NCI-H2196 treated with DMSO at 0.1 percent for 48 hours (cell line): ENCODE measurements around the gene FOXRED1.

Source experiments
- DNase-seq: peaks from one replicate; lab custom pipeline; 2025; ENCODE audit not compliant: unreplicated experiment; lab: John Stamatoyannopoulos, UW

The FOXRED1 gene

DNA sequence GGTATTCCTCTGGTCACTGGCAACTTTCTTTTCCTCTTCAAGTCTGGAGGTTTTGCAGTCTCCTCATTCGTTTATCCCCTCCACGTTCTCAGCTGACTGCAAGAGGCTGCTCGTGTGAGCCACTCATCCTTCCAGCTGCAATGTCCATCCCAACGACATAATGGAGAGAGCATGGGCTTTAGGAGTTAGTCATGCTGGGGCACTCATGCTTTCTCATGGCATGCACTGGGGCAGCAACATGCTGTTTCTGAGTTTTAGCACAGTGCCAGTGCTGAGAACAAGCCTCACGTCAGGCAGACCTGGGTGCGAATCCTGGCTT, 42.0 kb downstream of the FOXRED1 start:
- no peak for DNase-seq

DNA sequence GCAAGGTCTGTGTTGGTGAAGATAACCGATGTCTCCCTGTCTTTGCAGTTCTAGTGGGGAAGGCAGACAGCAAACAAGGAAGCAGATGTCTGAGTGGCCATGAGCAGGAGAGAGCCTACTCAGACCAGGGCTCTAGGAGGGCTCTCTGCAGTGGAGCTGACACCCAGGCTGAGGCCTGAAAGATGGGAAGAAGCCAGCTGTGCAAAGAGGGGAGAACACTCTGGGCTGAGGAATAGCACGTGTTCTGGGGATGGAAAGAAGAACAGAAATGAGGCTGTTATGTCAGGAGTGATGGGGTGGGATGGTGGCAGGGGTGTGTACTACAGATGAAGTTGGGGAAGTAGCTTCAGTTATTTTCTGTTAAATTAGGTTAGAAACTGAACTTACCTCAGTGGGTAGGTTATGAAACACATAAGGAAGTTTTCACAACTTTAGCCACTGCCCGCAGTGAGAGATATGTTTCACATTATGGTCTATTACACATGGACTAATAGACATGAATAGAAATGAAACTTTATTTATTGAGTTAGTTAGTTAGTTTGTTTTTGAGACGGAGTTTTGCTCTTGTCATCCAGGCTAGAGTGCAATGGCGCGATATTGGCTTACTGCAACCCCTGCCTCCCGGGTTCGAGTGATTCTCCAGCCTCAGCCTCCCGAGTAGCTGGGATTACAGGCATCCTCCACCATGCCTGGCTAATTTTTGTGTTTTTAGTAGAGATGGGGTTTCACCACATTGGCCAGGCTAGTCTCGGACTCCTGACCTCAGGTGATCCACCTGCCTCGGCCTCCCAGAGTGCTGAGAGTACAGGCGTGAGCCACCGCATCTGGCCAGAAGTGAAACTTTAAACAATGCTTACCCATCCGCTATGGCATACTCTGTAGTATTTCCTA, 42.7 kb downstream of the FOXRED1 start:
- no peak for DNase-seq

DNA sequence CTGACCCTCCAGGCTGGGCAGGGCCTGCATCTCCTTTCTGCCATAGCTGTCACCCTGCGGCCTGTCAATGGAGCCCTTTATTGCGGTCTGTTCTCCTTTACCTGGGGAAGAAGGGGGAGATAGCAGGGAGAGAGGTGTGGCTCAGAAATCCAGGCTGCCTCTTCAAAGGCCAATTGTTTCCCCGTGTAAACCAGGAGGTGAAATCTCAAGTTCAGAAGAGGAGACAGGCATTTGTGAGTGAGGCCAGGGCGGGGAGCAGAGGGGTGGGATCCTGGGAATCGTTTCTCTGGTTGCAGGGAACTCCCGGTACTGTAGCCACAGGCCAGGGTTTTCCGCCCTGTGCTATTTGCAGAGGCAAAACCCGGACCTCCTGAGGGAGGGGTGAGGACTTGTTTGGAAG, 44.0 kb downstream of the FOXRED1 start:
- no peak for DNase-seq

GRCh38 chr11:126313826-126314225, 44.9 kb downstream of the FOXRED1 start:
- no peak for DNase-seq

DNA sequence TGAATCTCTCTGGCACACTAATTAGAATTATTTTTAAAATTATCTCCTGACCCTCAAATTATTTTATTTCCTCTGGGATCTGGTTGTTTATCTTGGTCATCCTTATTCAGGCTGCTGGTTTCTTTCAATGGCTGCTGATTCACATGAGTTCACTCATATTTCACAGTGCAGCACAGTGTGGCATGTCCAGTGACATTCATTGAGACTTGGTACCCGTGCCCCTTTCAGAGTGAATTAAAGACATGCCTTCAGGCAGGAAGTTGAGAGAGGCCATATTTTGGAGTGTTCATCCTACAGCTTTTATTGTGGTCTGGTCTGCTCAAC, 48.4 kb downstream of the FOXRED1 start:
- DNase-seq, result no peak

- peak; percentile 61 for DNase-seq
These were observed 49.0 kb downstream of the FOXRED1 start for GRCh38 chr11:126317756-126318573.

DNA sequence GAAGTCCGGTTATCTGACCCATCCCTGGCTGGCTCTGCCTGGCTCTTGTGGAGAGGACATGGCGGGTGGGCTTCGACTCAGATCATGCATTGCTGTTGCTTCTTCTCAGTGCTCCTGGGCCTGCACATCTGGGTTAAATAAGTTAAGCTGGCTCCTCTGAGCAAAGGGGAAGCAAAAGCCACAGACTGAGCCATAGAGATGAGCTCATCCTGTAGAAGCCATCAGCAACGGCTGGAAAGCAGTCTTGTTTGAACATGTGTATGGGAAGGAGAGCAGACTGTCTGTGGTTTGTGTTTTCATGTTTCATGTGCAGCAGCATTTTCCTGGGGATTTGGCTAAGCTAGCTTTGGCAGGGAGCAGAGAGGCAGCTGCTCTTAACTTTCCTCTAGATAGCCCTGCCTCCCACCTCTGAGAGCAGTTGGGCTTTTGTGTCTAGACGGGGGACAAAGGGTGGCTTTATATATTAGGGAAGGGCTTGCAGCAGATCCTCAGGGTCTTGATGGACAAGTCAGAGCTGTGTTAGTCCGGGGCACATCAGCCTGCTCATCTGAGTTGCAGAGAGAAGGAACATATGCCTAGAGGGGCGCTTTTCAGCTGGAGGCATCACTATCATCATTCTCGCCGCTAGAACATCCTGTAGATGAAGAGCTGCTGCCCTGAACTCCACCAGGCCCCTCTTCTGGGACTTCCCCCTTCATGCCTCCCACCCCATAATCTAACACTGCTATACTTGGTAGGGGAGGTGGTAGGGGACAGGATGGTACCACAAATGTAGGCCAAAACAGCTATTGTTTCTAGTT, 49.8 kb downstream of the FOXRED1 start:
- DNase-seq, result peak; percentile 51

- DNase-seq, result no peak
These were observed 50.4 kb downstream of the FOXRED1 start for GRCh38 chr11:126319374-126319740.

- no peak for DNase-seq
These were observed 54.0 kb downstream of the FOXRED1 start for GRCh38 chr11:126322996-126323395.

GRCh38 chr11:126327281-126328000, 58.5 kb downstream of the FOXRED1 start:
- DNase-seq, result no peak
